ENCODE results near the gene ZAP70.

ZAP70 gene

DNA sequence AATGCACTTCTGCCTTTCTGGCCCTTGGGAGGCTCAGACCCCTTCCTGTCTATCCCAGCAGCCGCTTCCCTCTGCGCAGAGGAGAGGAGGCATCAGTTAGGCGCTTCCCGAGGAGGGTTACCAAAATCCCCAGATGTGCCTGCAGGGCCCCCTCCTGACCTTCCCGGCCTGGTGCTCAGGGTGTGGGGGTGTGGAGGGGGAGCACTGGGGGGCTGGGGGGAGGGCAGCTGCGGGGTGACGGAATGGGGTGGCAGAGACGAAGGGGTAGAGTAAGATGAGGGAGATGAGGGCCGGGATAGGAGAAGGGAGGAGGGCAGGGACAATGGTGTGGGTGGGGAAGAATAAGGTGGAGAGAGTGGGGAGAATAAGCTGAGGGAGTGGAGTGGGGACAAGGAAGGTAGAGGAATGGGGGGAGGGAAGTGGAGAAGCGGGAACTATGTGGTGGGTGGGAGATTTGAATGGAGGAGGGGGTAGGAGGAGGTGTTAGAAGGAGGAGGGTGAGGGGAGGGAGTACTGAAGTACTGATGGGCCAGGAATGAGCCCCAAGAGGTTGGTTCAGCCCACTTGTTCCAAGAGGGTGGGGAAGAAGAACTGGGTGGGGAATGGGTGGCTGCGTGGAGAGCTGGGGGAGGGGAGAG, 6.5 kb upstream of the ZAP70 start:
- no peak for TF ChIP-seq GATA2 (IDR thresholded peaks at IDR 0.05; ENCODE audit: low read depth, low read length)

DNA sequence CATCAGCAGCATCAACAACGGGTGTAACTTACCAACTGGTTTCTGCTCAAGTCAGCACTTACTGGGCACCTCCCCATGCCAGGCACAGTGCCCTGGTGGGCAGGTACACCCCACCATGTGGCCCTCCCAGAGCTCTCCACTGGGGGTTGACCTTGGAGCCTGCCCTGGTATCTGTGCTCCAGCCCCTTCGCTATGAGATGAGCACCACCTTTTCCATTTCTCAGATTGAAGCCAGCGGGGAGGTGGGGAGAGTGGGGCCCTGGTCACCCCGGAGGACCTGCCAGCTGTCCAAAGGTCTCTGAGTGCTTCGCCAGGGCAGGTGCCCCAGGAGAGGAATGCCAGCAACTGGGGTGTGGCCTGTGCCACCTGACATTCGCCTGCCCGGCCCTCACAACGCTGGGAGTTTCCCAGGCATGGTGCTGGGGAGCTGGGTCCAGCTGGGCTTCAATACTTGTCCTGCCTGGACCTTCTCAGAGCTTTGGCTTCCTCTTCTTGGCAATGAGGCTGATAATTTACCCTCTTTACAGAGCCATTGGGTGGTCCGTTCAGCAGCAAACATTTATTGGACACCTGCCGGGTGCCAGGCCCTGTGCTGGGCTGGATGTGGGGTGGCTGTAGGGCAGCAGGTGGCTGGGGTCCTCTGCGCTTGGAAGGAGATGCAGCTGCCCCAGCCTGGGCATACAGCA, 5.9 kb upstream of the ZAP70 start:
- TF ChIP-seq GATA2 (IDR thresholded peaks at IDR 0.05; ENCODE audit: low read depth, low read length) (no peak), GATA3 (IDR thresholded peaks at IDR 0.05; ENCODE audit: low read depth, low read length) (no peak)

DNA sequence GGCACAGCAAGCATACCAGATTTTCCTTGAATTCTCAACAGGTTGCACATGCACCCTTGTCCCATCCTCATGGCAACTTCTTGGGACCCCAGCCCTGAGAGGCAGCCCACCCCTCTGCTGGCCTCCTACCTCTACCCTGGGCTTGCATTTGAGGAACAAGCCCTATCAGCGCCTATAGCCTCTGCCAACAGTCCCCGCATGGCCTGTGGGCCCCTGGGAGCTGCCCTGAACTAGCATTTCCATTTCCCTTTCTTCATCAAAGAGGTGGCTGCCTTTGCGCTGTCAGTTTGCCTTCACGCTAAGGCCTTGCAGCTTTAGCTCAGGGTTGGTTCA, 5.4 kb upstream of the ZAP70 start:
- TF ChIP-seq GATA3 (IDR thresholded peaks at IDR 0.05; ENCODE audit: low read depth, low read length) (no peak), GATA2 (IDR thresholded peaks at IDR 0.05; ENCODE audit: low read depth, low read length) (no peak)

DNA sequence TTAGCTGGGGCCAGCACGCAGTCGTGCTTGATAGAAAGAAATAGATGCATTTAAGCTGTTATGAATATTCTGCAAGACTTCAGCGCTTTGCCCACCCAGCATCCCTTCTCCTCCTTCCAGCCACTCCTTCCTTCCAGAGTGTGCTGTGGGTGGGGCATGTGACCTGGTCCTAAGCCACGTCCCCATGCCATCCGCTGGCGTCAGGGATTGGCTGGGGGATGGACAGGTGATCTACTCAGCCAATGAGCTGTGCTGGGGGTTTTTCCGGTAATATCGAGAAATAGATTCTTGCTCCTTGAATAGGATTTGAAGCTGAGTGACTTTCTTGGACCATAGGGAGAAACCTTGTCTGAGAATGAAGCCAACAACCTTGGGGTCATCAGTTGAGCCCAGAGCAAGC, 4.8 kb upstream of the ZAP70 start:
- TF ChIP-seq GATA3 (IDR thresholded peaks at IDR 0.05; ENCODE audit: low read depth, low read length), result no peak
- TF ChIP-seq GATA2 (IDR thresholded peaks at IDR 0.05; ENCODE audit: low read depth, low read length), result no peak

DNA sequence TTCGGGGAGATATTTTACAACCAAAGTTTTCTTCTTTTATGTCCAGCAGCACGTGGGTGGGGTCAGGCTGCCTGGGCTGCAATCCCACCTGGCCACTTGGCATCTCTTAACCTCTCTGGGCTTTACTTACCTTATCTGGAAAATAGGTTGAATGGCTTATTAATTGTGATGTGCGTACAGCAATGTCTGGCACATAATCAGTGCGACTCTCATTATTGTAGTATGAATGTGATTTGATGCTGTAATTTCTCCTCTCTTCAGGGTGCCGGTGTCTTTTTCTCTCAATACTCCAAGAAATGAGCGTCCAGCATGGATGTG, 2.0 kb upstream of the ZAP70 start:
- TF ChIP-seq GATA3 (IDR thresholded peaks at IDR 0.05; ENCODE audit: low read depth, low read length), result no peak
- no peak for TF ChIP-seq GATA2 (IDR thresholded peaks at IDR 0.05; ENCODE audit: low read depth, low read length)

DNA sequence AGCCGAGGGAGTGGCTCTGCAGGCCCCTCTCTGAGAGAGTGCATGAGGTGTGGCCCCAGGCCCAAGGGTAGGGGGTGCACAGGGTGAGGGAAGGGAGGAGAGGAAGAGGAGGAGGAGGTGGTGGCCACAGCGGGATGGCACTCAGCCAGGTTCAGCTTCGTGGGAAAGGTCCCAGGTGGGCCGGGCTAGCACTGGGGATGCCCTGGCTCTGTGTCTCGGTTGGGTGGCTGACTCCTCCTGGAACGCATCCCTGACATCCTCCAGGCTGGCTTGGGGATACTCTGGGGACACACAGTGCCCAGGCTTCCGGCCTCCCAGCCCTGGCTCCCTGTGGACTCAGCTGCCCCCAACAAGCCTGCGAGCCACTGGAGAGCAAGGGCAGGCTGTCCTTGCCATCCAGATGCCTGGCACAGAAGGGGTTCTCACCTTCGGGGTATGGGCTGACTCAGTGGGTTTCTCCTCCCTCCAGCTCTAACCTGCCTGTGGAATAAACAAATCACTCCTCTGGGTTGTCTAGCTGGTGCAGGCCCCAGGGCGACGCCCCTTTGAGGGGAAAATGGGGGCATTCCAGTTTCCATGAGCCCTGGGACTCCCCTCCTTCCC, 582 bp upstream of the ZAP70 start:
- TF ChIP-seq GATA3 (IDR thresholded peaks at IDR 0.05; ENCODE audit: low read depth, low read length) (no peak), GATA2 (IDR thresholded peaks at IDR 0.05; ENCODE audit: low read depth, low read length) (no peak)

DNA sequence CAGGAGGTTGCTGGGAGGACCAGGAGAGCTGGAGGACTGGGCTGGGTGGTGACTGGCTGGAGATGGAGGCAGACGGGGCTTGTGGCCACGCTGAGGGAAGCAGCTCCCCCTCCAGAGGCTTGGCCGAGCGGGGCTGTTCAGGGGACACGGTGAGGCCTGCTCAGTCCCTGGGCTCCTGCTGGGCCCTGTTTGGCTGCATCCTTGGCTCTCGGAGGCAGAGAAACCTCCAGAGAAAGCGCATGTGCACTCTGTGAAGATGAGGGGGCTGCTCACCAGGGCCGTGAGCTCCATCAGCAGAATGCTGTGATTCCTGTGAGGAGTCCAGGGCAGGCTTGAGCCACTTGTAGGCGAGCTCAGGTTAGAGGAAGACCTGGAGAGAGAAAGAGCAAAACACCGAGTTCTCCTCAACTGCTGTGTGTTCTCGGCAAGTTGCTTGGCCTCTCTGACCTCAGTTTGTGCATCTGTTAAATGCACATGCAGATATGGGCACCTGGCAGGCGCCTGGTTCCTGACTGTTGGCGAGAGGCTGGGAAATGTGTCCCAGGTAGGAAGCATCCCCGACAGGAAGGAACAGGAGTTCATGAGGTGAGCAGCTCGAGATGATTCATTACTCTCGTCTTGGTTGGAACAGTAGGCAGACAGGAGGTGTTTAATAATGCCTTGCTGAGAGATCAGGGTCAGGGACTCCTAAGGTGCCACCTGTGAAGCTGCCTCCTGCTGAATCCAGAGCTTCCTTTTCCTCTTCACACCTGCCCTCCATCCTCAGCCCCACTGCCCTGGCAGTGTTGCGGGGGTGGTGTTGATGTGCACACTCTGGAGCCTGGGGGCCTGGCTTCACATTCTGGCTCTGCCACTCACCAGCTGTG, 941 bp downstream of the ZAP70 start:
- TF ChIP-seq GATA2 (IDR thresholded peaks at IDR 0.05; ENCODE audit: low read depth, low read length), result no peak
- no peak for TF ChIP-seq GATA3 (IDR thresholded peaks at IDR 0.05; ENCODE audit: low read depth, low read length)

DNA sequence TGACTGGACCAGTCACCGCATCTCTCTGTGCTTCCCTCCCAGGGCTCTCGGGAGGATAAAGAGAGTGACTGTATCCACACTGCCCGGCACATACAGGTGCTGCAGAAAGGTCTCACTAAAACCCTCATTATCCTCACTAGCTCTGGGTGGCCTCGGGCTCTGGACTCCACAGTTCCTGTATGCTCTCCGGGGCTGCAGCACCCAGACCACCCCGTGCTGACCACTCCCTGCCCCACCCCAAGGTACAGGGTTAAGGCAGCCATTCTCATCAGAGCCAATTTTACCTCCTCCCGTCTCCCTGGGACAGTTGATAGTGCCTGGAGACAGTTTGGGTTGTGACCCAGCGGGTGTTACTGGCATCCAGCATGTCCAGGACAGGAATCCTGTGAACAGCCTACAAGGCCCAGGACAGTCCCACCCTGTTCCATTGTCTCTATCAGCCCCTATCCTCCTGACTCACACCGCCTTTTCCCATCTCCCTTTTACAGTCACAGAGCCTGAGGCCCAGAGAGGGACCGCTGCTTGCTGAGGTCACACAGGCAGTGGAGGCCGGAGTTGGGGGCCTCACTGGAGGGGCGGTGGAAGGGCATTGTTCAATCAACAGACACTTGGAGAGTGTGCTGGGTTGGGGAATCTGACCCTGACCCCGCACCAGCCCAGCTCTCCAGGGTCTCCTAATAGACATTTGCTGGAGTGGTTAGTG, 1.7 kb downstream of the ZAP70 start:
- no peak for TF ChIP-seq GATA2 (IDR thresholded peaks at IDR 0.05; ENCODE audit: low read depth, low read length)
- TF ChIP-seq GATA3 (IDR thresholded peaks at IDR 0.05; ENCODE audit: low read depth, low read length), result no peak

DNA sequence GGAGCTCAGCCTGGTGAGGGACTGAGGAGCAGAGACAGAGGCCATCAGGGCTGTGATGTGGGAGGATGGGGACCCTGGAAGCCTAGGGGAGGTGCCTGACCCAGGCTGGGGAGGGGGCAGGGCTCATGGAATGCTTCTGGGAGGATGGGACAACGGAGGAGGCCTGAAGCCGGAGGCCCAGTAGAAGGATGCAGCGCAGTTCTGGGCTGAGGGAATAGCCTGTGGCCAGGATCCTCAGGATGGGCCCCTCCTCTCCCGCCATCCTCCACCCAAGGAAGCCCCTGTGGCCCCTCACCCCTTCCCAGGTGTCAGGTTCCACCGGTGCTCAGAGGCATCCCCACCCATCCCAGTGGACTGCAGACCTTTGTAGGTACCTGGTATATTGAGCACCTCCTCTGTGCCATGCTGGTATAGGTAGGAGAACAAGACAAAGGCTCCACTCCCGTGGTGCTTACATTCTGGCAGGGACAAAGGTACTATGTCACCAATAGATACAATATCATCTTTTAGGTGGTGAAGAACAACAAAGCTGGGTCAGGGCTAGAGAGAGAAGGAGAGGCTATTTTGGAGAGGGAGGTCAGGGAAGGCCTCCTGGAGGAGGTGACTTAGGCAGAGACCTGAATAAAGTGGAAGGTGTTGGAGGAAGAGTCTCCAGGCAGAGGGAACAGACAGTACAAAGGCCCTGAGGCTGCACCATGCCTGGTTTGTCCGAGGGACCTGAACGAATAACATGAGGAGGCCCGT, 2.7 kb downstream of the ZAP70 start:
- TF ChIP-seq GATA3 (IDR thresholded peaks at IDR 0.05; ENCODE audit: low read depth, low read length) (no peak), GATA2 (IDR thresholded peaks at IDR 0.05; ENCODE audit: low read depth, low read length) (no peak)

DNA sequence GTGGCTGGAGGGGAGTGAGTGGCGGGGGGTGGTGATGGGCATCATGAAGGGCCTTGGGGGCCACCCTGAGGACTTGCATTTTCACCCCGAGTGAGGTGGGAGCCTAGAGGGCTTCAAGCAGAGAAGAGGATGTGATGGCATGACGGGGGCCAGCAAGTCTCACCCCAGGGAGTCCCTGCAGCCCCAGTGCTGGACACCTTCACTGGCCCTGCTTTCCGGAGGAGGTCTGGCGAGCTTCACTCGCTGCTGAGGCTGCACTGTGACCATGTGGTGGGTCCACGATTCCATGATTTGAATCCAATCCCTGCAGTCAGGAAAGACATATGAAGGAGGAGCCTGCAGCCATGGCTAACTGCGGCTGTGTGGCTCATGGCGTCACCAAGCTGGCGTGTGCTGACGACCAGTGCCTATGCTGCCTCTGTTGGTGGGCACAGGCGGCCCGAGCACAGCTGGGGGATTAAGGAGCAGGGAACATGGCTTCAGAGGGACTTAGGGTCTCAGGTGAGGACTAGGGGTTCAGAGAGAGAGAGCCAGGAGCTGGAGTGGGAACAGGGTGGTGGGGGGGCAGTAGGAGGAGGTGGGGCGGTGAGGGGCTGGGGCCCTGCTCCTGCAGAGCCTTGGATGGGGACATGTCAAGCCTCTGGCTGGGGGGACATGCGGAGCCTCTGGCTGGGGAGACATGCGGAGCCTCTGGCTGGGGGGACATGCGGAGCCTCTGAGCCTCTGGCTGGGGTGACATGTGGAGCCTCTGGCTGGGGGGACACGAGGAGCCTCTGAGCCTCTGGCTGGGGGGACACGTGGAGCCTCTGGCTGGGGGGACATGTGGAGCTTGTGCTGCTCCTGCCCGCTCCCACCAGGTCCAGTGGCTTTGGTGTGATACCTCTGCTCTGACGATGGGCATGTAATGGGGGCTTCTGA, 3.6 kb downstream of the ZAP70 start:
- TF ChIP-seq GATA2 (IDR thresholded peaks at IDR 0.05; ENCODE audit: low read depth, low read length) (no peak), GATA3 (IDR thresholded peaks at IDR 0.05; ENCODE audit: low read depth, low read length) (no peak)

DNA sequence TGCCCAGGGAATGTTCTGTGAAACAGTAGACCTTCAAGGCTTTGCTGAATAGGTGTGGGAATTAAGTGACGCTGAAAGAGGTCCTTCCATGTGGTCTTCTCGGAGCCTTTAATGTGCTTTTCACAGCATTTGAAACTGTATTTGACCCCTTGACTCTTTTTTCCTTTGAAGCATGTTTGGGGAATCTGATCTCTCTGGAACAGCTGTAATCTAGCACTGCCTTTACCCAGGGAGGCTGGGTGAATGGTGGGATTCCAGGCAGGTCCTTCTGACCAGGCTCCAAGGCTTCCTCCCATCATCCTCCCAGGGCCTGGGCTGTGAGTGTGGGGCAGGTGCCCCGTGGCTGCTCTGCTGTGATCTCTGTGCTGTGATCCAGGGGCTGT, 4.2 kb downstream of the ZAP70 start:
- TF ChIP-seq GATA3 (IDR thresholded peaks at IDR 0.05; ENCODE audit: low read depth, low read length), result no peak
- TF ChIP-seq GATA2 (IDR thresholded peaks at IDR 0.05; ENCODE audit: low read depth, low read length), result no peak

DNA sequence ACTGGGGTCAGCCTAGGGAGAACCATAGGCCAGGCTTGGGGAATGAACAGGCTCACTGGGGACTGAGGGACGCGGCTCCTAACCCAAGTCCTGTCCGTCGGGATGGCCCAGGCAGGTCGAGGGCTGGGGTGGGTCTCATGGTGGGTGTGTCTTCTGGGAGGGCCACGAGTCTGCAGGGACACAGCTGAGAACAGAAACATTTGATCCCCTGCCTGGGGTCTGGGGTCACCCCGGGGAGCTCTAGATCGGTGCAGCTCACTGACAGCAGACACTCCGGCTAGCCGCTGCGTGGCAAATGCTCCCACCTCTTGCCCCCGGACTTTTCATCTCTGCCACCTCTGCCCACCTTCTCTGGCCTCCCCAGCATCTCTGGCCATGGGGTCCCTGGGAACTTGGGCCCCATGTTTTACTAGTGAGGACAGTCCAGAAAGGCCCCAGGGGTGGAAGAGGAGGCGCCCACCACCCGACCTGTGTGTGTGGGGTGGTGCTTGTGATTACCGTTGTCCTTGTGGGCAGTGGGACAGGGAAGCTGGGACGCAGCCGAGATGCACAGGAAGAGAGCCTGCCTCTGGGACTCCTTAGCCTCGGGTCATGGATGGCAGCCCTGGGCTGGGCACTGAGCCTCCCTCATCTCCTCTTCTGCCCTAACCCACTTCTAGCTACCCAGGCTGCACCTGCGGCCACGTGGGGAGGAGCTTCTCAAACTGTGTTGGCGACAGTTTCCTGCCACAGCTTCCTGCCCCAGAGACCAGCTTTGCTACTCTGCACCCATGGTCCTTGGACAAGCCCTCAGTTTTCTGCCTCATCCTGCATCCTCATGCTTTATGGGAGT, 4.9 kb downstream of the ZAP70 start:
- no peak for TF ChIP-seq GATA2 (IDR thresholded peaks at IDR 0.05; ENCODE audit: low read depth, low read length)
- TF ChIP-seq GATA3 (IDR thresholded peaks at IDR 0.05; ENCODE audit: low read depth, low read length), result no peak

All from SH-SY5Y (cell line).